Progenitor cell of endocrine pancreas (in vitro differentiated cells): ENCODE results near the gene RNASEH2B. TPM values are rescaled to one million over a fixed set of nuclear protein-coding genes. Genes with fewer than 3 reads are reported as not detected.

Experiments
- DNase-seq: peaks from one replicate; pipeline ENCODE4 v3.0.0; 2021; ENCODE audit warnings: low spot score; ENCODE audit not compliant: unreplicated experiment
- H3K27ac Mint-ChIP-seq: 2 replicates; pipeline ENCODE4 v1.8.0; 2021; ENCODE audit warnings: mild to moderate bottlenecking, moderate library complexity, mixed read lengths
- H3K27me3 Mint-ChIP-seq: 2 replicates; pipeline ENCODE4 v1.8.0; 2021; ENCODE audit warnings: mixed read lengths
- H3K36me3 Mint-ChIP-seq: 2 replicates; pipeline ENCODE4 v1.8.0; 2022; ENCODE audit warnings: mixed read lengths; ENCODE audit not compliant: insufficient read depth
- H3K4me1 Mint-ChIP-seq: 2 replicates; pipeline ENCODE4 v1.8.0; 2021; ENCODE audit warnings: low read depth, mixed read lengths
- H3K4me3 Mint-ChIP-seq: 2 replicates; pipeline ENCODE4 v1.8.0; 2021; ENCODE audit warnings: low read depth, mild to moderate bottlenecking, moderate library complexity, mixed read lengths
- H3K9me3 Mint-ChIP-seq: 2 replicates; pipeline ENCODE4 v1.8.0; 2021; ENCODE audit warnings: low read depth, mixed read lengths
- total RNA-seq: library from RNA; stranded (reverse); gene quantifications from 2 replicates; pipeline ENCODE4 v1.2.1, GENCODE V29; 2021
- TF ChIP-seq, protein P1 (sequence below): fragments of 200-600 bp; sonication (generic); IDR thresholded peaks from one replicate; pipeline ENCODE4 v1.5.0; 2021; ENCODE audit warnings: antibody characterized with exemption, mild to moderate bottlenecking; ENCODE audit not compliant: unreplicated experiment

Gene RNASEH2B
- total RNA-seq, 1 donor from 2014 or later = 43.3 TPM

- peaks cover 8% of the 10 kb centered on the region for H3K9me3 Mint-ChIP-seq
- no peaks in the 10 kb centered on the region for H3K27me3 Mint-ChIP-seq
- H3K4me3 Mint-ChIP-seq = no peak overlapping the region
- H3K36me3 Mint-ChIP-seq = peaks cover 23% of the 10 kb centered on the region
- no peak overlapping the region for H3K27ac Mint-ChIP-seq
- no peak for DNase-seq
- TF ChIP-seq, protein P1, sequence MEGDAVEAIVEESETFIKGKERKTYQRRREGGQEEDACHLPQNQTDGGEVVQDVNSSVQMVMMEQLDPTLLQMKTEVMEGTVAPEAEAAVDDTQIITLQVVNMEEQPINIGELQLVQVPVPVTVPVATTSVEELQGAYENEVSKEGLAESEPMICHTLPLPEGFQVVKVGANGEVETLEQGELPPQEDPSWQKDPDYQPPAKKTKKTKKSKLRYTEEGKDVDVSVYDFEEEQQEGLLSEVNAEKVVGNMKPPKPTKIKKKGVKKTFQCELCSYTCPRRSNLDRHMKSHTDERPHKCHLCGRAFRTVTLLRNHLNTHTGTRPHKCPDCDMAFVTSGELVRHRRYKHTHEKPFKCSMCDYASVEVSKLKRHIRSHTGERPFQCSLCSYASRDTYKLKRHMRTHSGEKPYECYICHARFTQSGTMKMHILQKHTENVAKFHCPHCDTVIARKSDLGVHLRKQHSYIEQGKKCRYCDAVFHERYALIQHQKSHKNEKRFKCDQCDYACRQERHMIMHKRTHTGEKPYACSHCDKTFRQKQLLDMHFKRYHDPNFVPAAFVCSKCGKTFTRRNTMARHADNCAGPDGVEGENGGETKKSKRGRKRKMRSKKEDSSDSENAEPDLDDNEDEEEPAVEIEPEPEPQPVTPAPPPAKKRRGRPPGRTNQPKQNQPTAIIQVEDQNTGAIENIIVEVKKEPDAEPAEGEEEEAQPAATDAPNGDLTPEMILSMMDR = no peak
- peaks cover 5% of the 10 kb centered on the region for H3K4me1 Mint-ChIP-seq
Measured at GRCh38 chr13:50942630-50943311, 33.2 kb downstream of the RNASEH2B start.

GRCh38 chr13:50945669-50946068 lies 36.1 kb downstream of the RNASEH2B start:
- no peaks in the 10 kb centered on the region for H3K27me3 Mint-ChIP-seq
- H3K4me3 Mint-ChIP-seq = no peak overlapping the region
- H3K4me1 Mint-ChIP-seq = peaks cover 1% of the 10 kb centered on the region
- TF ChIP-seq, protein P1 = no peak
- peaks cover 15% of the 10 kb centered on the region for H3K36me3 Mint-ChIP-seq
- no peak overlapping the region for H3K27ac Mint-ChIP-seq
- no peak for DNase-seq
- no peaks in the 10 kb centered on the region for H3K9me3 Mint-ChIP-seq

GRCh38 chr13:50948601-50949000 lies 39.0 kb downstream of the RNASEH2B start:
- TF ChIP-seq, protein P1 = no peak
- H3K9me3 Mint-ChIP-seq = no peaks in the 10 kb centered on the region
- no peak overlapping the region for H3K4me3 Mint-ChIP-seq
- no peaks in the 10 kb centered on the region for H3K4me1 Mint-ChIP-seq
- peaks cover 11% of the 10 kb centered on the region for H3K36me3 Mint-ChIP-seq
- no peak overlapping the region for H3K27ac Mint-ChIP-seq
- no peaks in the 10 kb centered on the region for H3K27me3 Mint-ChIP-seq
- no peak for DNase-seq

DNA sequence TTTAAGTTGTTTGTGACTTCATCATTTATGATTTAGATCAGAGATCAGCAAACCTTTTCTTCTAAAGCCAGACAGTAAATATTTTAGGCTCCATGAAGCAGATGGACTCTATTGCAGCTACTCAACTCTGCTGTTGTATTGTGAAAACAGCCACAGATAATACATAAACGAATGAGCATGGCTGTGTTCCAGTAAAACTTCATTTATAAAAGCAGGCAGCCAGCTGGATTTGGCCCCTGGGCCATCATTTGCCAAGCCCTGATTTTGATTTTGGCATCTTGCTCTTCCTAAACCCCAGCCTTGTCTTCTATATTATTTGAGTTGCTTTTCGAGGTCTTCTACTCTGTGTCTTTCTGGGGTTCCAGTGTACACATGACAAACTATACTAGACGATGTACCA lies 41.3 kb downstream of the RNASEH2B start:
- peaks cover 7% of the 10 kb centered on the region for H3K36me3 Mint-ChIP-seq
- no peaks in the 10 kb centered on the region for H3K4me1 Mint-ChIP-seq
- H3K27ac Mint-ChIP-seq = peak overlapping the region; percentile 15
- H3K4me3 Mint-ChIP-seq = no peak overlapping the region
- no peak for DNase-seq
- H3K27me3 Mint-ChIP-seq = no peaks in the 10 kb centered on the region
- TF ChIP-seq, protein P1 = no peak
- no peaks in the 10 kb centered on the region for H3K9me3 Mint-ChIP-seq

GRCh38 chr13:50951366-50951765 lies 41.8 kb downstream of the RNASEH2B start:
- peaks cover 5% of the 10 kb centered on the region for H3K36me3 Mint-ChIP-seq
- H3K4me1 Mint-ChIP-seq = no peaks in the 10 kb centered on the region
- TF ChIP-seq, protein P1 = no peak
- H3K9me3 Mint-ChIP-seq = no peaks in the 10 kb centered on the region
- H3K27me3 Mint-ChIP-seq = no peaks in the 10 kb centered on the region
- no peak for DNase-seq
- H3K4me3 Mint-ChIP-seq = no peak overlapping the region
- no peak overlapping the region for H3K27ac Mint-ChIP-seq
